Activated T-cell treated with anti-CD3 and anti-CD28 coated beads for 1 hour (primary cell): Measurements from ENCODE around the gene BBX.
"Not testable (repeated sequence)": the region's sequence is repeated elsewhere in the genome, so short reads cannot be mapped to it uniquely, and the experiment has no call there.

Experiments
- DNase-seq: peaks from one replicate; pipeline ENCODE4 v3.0.0-alpha.2; 2020; ENCODE audit warnings: low read depth

The BBX gene

GRCh38 chr3:107685383-107685782, 162.6 kb downstream of the BBX start:
- DNase-seq, result no peak

- no peak for DNase-seq
Measured at GRCh38 chr3:107687056-107687581, 164.4 kb downstream of the BBX start.

GRCh38 chr3:107689355-107689754, 166.6 kb downstream of the BBX start:
- no peak for DNase-seq

- no peak for DNase-seq
Measured at GRCh38 chr3:107690522-107691138, 167.9 kb downstream of the BBX start.

GRCh38 chr3:107691984-107692383, 169.2 kb downstream of the BBX start:
- DNase-seq, result not testable (repeated sequence)

GRCh38 chr3:107697348-107697747, 174.6 kb downstream of the BBX start:
- not testable (repeated sequence) for DNase-seq

- not testable (repeated sequence) for DNase-seq
Measured at GRCh38 chr3:107697855-107698254, 175.1 kb downstream of the BBX start.

GRCh38 chr3:107699682-107700081, 176.9 kb downstream of the BBX start:
- DNase-seq, result no peak

GRCh38 chr3:107701299-107701698, 178.5 kb downstream of the BBX start:
- DNase-seq, result no peak

- DNase-seq, result no peak
Measured at GRCh38 chr3:107704477-107704876, 181.7 kb downstream of the BBX start.

GRCh38 chr3:107705046-107705445, 182.3 kb downstream of the BBX start:
- DNase-seq, result no peak

- DNase-seq, result no peak
Measured at GRCh38 chr3:107710851-107711250, 188.1 kb downstream of the BBX start.

GRCh38 chr3:107716734-107717133, 194.0 kb downstream of the BBX start:
- DNase-seq, result no peak

- DNase-seq, result no peak
Measured at GRCh38 chr3:107718547-107718946, 195.8 kb downstream of the BBX start.

GRCh38 chr3:107727102-107727501, 204.3 kb downstream of the BBX start:
- DNase-seq, result no peak

GRCh38 chr3:107729686-107730085, 206.9 kb downstream of the BBX start:
- no peak for DNase-seq

GRCh38 chr3:107734317-107734716, 211.6 kb downstream of the BBX start:
- DNase-seq, result no peak

- DNase-seq, result no peak
Measured at GRCh38 chr3:107737914-107738313, 215.2 kb downstream of the BBX start.

GRCh38 chr3:107738486-107739183, 215.9 kb downstream of the BBX start:
- DNase-seq, result no peak

- no peak for DNase-seq
Measured at GRCh38 chr3:107739227-107739626, 216.5 kb downstream of the BBX start.

GRCh38 chr3:107740992-107741896, 218.5 kb downstream of the BBX start:
- no peak for DNase-seq

- no peak for DNase-seq
Measured at GRCh38 chr3:107745354-107745753, 222.6 kb downstream of the BBX start.
